Left lung (tissue), 10 donors: ENCODE measurements around the gene TFB2M. TPM values are rescaled to one million over a fixed set of nuclear protein-coding genes. Genes with fewer than 3 reads are reported as not detected.
A peak's percentile ranks its signal among the peaks of the same experiment; 100 is the strongest.

Experiments used
- ATAC-seq: fragments of 200-7000 bp; cut with Tn5 transposase; one replicate; pipeline ENCODE4 v1.9.1; 2020; ENCODE audit warnings: moderate library complexity
- DNase-seq, 4 donors: peaks; one replicate each; pipeline ENCODE4 v3.0.0-alpha.2; 2013 to 2020
- H3K27ac ChIP-seq, 2 donors: fragments of 200-600 bp; sonication (generic) in 1 of 2; one replicate each; pipeline versions ENCODE4 v1.5.0 to v1.8.0; 2020 to 2021
- H3K27me3 ChIP-seq, 2 donors: fragments of 200-600 bp; sonication (generic) in 1 of 2; one replicate each; pipeline versions ENCODE4 v1.5.0 to v1.8.0; 2020 to 2021
- H3K36me3 ChIP-seq, 2 donors: fragments of 200-600 bp; sonication (generic) in 1 of 2; one replicate each; pipeline versions ENCODE4 v1.5.0 to v1.8.0; 2020 to 2021
- H3K4me1 ChIP-seq, 2 donors: fragments of 200-600 bp; one replicate each; pipeline ENCODE4 v1.8.0; 2021
- H3K4me3 ChIP-seq, 2 donors: fragments of 200-600 bp; sonication (generic) in 1 of 2; one replicate each; pipeline versions ENCODE4 v1.5.0 to v1.8.0; 2020 to 2021; ENCODE audit warnings: mild to moderate bottlenecking in 1 of 2
- H3K9me3 ChIP-seq, 2 donors: fragments of 200-600 bp; sonication (generic) in 1 of 2; one replicate each; pipeline versions ENCODE4 v1.5.0 to v1.8.0; 2020 to 2021
- intact Hi-C, 2 donors: fragments of 100-400 bp; cut with DNase I; formaldehyde crosslinking; loops; one replicate each; pipeline versions ENCODE4 v1.11.2 to v1.14.2; 2022
- polyA plus RNA-seq, 6 donors: library from polyadenylated mRNA; unstranded; fragments of 120-200 nt; gene quantifications; one replicate each; pipeline ENCODE4 v1.2.1, GENCODE V29; 2013; ENCODE audit not compliant: insufficient read length in 6 of 6
- total RNA-seq, 2 donors: library from RNA; stranded (reverse); fragmentation: NEBNext Ultra II Directional; extraction: Animal tissue kit (Norgen Biotek cat#: 25700); gene quantifications; one replicate each; pipeline ENCODE4 v1.2.1, GENCODE V29; 2021
- TF ChIP-seq, protein P1 (sequence below), 2 donors: fragments of 200-600 bp; sonication (generic) in 1 of 2; IDR thresholded peaks; one replicate each; pipeline versions ENCODE4 v1.5.0 to v1.8.0; 2021; ENCODE audit warnings: antibody characterized with exemption in 2 of 2
- donor health status: DM: no; HTN: yes; CAD: no.
- donor health status: DM: no; HTN: no; CAD: no.

TFB2M gene
- total and polyA plus RNA-seq, 8 donors = 8.8 to 17.5 (median 16.6) TPM

DNA sequence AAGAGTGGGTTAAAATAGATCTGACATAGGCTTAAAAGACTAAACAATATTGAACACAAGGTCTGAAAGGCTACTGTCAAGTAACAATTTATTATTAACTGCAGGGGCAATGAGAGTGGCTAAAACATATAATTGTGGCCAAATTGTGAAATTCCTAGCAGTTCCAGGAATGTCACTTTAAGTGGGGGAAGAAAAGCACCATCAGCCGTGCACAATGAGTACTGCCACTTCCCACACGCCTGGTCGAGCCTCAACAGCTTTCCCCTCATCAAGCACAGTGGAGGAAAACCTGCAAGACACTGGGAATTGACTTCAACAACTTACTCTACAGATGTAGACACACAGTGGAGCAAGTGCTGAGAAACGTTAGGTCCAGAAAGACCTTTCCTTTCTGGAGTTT is 16.4 kb downstream of the TFB2M start:
- intact Hi-C loops = loop anchor here in 1 of 2 donors (2.0 kb wide), 1 partner anchor 131 kb away; no protein-coding TSS in a partner anchor
- Histone ChIP-seq H3K27me3 (no peaks in the 10 kb centered on the region), H3K27ac (no peak overlapping the region), H3K4me3 (no peak overlapping the region), H3K36me3 (peaks cover 0 to 95% of the 10 kb centered on the region in 2 donors), H3K4me1 (no peaks in the 10 kb centered on the region), H3K9me3 (no peaks in the 10 kb centered on the region)
- DNase-seq = no peak
- TF ChIP-seq, protein P1, sequence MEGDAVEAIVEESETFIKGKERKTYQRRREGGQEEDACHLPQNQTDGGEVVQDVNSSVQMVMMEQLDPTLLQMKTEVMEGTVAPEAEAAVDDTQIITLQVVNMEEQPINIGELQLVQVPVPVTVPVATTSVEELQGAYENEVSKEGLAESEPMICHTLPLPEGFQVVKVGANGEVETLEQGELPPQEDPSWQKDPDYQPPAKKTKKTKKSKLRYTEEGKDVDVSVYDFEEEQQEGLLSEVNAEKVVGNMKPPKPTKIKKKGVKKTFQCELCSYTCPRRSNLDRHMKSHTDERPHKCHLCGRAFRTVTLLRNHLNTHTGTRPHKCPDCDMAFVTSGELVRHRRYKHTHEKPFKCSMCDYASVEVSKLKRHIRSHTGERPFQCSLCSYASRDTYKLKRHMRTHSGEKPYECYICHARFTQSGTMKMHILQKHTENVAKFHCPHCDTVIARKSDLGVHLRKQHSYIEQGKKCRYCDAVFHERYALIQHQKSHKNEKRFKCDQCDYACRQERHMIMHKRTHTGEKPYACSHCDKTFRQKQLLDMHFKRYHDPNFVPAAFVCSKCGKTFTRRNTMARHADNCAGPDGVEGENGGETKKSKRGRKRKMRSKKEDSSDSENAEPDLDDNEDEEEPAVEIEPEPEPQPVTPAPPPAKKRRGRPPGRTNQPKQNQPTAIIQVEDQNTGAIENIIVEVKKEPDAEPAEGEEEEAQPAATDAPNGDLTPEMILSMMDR (IDR thresholded peaks at IDR 0.05) = no peak
- ATAC-seq = no peak

DNA sequence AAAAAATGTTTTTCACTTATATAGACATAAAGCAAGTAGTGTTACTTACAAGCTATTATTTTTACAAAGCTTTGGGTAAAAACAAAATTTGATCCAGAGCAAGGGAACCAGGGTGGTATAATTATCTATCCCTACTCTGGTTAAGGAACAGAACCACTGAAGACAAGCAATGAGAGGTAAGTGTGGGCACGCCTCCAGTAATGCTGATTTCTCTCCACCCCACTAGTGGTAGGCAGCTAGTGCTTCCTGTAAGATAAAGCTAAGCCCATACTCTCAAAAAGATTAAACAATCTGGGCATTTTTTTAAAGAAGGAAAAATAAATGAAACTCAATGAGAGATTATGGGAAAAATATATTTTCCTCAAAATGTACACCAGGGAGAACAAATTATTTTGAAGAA is 22.1 kb downstream of the TFB2M start:
- H3K9me3 ChIP-seq = no peaks in the 10 kb centered on the region
- no peaks in the 10 kb centered on the region for H3K27me3 ChIP-seq
- DNase-seq (no peak), ATAC-seq (no peak)
- intact Hi-C loops = no loop called here
- no peak overlapping the region for H3K27ac ChIP-seq
- no peak overlapping the region for H3K4me3 ChIP-seq
- H3K36me3 ChIP-seq = peaks cover 0 to 88% of the 10 kb centered on the region in 2 donors
- TF ChIP-seq, protein P1 (IDR thresholded peaks at IDR 0.05) = no peak
- no peaks in the 10 kb centered on the region for H3K4me1 ChIP-seq

DNA sequence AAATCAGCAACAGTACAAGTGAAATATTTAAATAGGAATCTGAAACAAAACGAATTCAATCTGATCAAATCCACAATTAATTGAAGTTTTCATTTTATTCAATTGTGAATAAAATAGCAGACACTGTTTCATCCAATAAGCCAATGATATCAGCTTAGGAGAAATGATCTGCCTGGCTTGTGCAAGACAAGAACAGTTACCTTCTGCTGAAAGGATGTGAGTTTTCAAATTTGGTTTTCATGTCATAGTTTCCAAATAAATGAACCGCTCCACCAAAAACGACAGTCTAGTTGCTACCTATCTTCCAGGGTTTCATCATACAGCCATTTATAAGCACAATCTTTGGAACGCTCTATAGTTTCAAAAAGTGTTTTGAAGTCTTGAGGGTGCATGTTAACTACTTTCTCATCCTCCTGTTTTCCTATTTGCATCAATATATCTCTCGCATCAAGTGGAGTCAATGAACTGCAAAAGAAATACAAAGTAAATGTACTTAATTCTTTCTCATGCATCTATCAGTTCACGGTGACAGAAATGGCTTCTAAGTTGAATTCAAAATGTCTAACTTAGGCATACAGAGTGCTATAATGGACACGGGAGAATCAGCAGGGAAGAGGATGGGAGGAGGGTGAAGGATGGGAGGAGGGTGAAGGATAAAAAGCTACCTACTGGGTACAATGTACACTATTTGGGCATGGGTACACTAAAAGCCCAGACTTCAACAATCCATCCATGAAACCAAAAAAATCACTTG is 25.1 kb downstream of the TFB2M start:
- H3K9me3 ChIP-seq = no peaks in the 10 kb centered on the region
- TF ChIP-seq, protein P1 (IDR thresholded peaks at IDR 0.05) = no peak
- no peaks in the 10 kb centered on the region for H3K4me1 ChIP-seq
- ATAC-seq (no peak), DNase-seq (no peak)
- H3K27ac ChIP-seq = no peak overlapping the region
- no peaks in the 10 kb centered on the region for H3K27me3 ChIP-seq
- peaks cover 0 to 71% of the 10 kb centered on the region in 2 donors for H3K36me3 ChIP-seq
- no peak overlapping the region for H3K4me3 ChIP-seq
- intact Hi-C loops = no loop called here

DNA sequence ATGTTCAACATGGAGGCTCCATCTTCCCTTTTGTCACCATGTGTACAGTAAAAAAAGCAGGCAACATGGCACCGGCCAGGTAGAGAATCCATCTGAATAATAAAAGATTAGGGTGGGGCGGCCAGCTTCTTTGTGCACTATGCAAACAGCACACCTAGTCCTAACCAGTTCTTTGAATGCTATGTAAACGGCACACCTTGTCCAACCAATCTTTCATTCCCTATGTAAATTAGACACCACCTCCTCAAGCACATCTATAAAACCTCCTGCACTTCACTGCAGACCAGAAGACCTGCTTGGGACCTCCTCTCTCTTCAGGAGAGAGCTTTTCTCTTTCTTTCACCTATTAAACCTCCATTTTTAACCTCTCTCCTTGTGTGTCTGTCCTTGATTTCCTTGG is 28.2 kb downstream of the TFB2M start:
- DNase-seq (peak in 1 of 4 donors; percentile 17), ATAC-seq (peak; percentile 70)
- no peaks in the 10 kb centered on the region for H3K9me3 ChIP-seq

DNA sequence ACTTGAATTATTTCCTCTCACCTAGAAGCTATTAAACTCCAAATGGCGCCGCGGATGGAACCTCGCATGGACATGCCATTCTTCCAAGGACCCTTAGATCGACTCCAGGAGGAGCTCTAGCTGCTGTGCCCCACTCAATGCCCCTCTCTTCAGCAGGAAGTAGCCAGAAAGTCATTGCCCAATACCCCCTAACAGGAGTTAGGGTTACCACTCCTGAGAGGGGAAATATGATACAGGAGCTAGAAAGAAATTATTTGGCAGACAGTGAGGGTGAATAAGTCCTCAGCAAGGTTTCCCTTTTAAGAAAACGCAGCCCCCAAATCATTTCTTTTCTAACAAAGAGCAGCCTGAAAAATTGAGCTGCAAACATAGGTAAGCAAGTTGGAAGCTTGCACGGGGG is 28.6 kb downstream of the TFB2M start:
- DNase-seq (no peak), ATAC-seq (no peak)
- H3K4me1 ChIP-seq = no peaks in the 10 kb centered on the region
- TF ChIP-seq, protein P1 (IDR thresholded peaks at IDR 0.05) = no peak
- H3K36me3 ChIP-seq = peaks cover 0 to 38% of the 10 kb centered on the region in 2 donors
- H3K27ac ChIP-seq = no peak overlapping the region
- no peak overlapping the region for H3K4me3 ChIP-seq
- no peaks in the 10 kb centered on the region for H3K27me3 ChIP-seq
- intact Hi-C loops = no loop called here
- no peaks in the 10 kb centered on the region for H3K9me3 ChIP-seq

More for the DNA sequence above, 28.2 kb downstream of the TFB2M start:
- H3K27ac ChIP-seq = no peak overlapping the region
- TF ChIP-seq, protein P1 (IDR thresholded peaks at IDR 0.05) = no peak
- no peak overlapping the region for H3K4me3 ChIP-seq
- intact Hi-C loops = no loop called here
- no peaks in the 10 kb centered on the region for H3K27me3 ChIP-seq
- peaks cover 0 to 42% of the 10 kb centered on the region in 2 donors for H3K36me3 ChIP-seq
- no peaks in the 10 kb centered on the region for H3K4me1 ChIP-seq
